GM12878 (cell line): ENCODE results near the gene FANCE. TPM values are rescaled to one million over a fixed set of nuclear protein-coding genes. Genes with fewer than 3 reads are reported as not detected.

ENCODE experiments used
- CREB1 ChIP-seq: IDR thresholded peaks from 2 replicates; pipeline ENCODE4 v1.6.1; 2012; ENCODE audit warnings: low read depth, mild to moderate bottlenecking, inconsistent platforms
- CTCF ChIP-seq, 3 experiments: IDR thresholded peaks in 2 of 3; conservative IDR thresholded peaks in 1 of 3; 2 replicates each; pipeline ENCODE4 v1.5.1; 2011; ENCODE audit warnings: low read depth in 3 of 3, low read length in 3 of 3, mild to moderate bottlenecking in 3 of 3, control low read depth in 2 of 3, moderate library complexity in 2 of 3, inconsistent platforms in 1 of 3, mixed read lengths in 1 of 3; ENCODE audit not compliant: control insufficient read depth in 2 of 3, insufficient read depth in 1 of 3; ENCODE audit errors: extremely low read depth in 1 of 3
- E2F4 ChIP-seq: IDR thresholded peaks from 2 replicates; pipeline ENCODE4 v1.6.1; 2012; ENCODE audit warnings: low read depth, low read length, improper control_type of control experiment
- MAX ChIP-seq: IDR thresholded peaks from 2 replicates; pipeline ENCODE4 v1.6.1; 2012; ENCODE audit warnings: low read depth, low read length, improper control_type of control experiment
- NFYB ChIP-seq: IDR thresholded peaks from 2 replicates; pipeline ENCODE4 v1.6.1; 2011; ENCODE audit warnings: low read depth, mild to moderate bottlenecking, low read length, improper control_type of control experiment, moderate library complexity; ENCODE audit not compliant: insufficient read depth
- SREBF1 ChIP-seq: IDR thresholded peaks from 2 replicates; pipeline ENCODE4 v1.6.1; 2012; ENCODE audit warnings: mild to moderate bottlenecking, low read length
- polyA plus RNA-seq, 11 experiments: library from polyadenylated mRNA; depleted of rRNA in 4 of 11; unstranded in 6 of 11; stranded (reverse) in 5 of 11; fragments of >200 nt; fragmentation: Nextera tagmentation in 4 of 11; fragmentation: Illumina TruSeq in 1 of 11; extraction: Ambion mirVana in 4 of 11; extraction: Trizol in 1 of 11; gene quantifications; 1 replicate in 1 of 11; 2 replicates in 10 of 11; pipeline versions ENCODE4 v1.2.1 to v1.2.3, GENCODE V29; 2011 to 2016; ENCODE audit warnings: inconsistent platforms in 2 of 11, missing spikeins in 2 of 11, low read depth in 1 of 11
- total RNA-seq, 4 experiments: library from RNA; depleted of rRNA in 3 of 4; stranded (reverse); fragments of >200 nt in 3 of 4; fragmentation: Illumina TruSeq in 1 of 4; extraction: Trizol in 1 of 4; gene quantifications; 2 replicates each; pipeline versions ENCODE4 v1.2.1 to v1.2.3, GENCODE V29; 2013 to 2021
- TF ChIP-seq, protein P1 (sequence below): fragments of 450-650 bp; IDR thresholded peaks from 2 replicates; pipeline ENCODE4 v1.6.1; 2016; ENCODE audit warnings: mild to moderate bottlenecking, moderate library complexity, borderline replicate concordance
- TF ChIP-seq, protein P2 (sequence below): IDR thresholded peaks from 2 replicates; pipeline ENCODE4 v1.6.1; 2011; ENCODE audit warnings: mild to moderate bottlenecking, low read depth, low read length, moderate library complexity; ENCODE audit not compliant: insufficient replicate concordance
- TF ChIP-seq, protein P3 (sequence below): fragments of 450-650 bp; formaldehyde crosslinking; IDR thresholded peaks from 2 replicates; pipeline ENCODE4 v1.5.0; 2022; ENCODE audit warnings: mild to moderate bottlenecking, missing genetic modification characterization
- TF ChIP-seq, protein P4 (sequence below): fragments of 450-650 bp; formaldehyde crosslinking; IDR thresholded peaks from 2 replicates; pipeline ENCODE4 v1.4.0; 2020; ENCODE audit warnings: mild to moderate bottlenecking, moderate library complexity

Gene FANCE
- total and polyA plus RNA-seq, 10 of the 15 experiments (the other 5 are each of a cell fraction or from before 2014, with no cell fraction given), result 3.0 to 13.3 (median 8.1) TPM

DNA sequence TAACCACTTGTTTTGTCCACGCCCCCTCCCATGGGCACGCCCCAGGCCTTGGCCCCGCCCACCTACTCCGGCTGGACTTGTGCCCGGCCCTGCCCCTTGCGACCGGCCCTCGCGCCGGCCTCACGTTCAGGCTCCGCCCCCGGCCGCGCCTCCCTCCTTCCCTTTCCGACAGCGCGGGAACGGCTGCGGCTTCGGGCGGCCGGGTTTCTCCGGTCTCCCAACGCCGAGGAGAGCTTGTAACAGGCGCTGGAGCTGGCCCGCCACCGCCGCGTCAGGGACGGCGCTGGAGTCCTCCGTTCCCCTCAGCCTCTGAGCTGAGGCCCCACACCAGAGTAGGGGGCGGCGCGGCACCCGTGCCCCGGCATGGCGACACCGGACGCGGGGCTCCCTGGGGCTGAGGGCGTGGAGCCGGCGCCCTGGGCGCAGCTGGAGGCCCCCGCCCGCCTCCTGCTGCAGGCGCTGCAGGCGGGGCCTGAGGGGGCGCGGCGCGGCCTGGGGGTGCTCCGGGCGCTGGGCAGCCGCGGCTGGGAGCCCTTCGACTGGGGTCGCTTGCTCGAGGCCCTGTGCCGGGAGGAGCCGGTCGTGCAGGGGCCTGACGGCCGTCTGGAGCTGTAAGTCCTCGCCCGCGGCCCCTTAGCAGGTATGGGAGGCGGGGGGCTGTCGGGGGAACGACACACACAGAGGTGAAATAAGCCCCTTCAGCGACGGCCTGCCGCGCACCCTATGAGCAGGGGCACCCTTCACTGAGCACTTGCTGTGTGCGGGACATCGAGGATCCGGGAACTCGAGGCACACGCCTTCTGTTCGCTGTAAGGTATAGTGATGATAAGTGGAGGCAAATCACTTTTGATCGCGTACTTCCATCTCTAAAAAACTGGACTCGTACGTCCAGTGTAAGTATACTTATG lies at the start of gene FANCE (continued):
- TF ChIP-seq, protein P1, sequence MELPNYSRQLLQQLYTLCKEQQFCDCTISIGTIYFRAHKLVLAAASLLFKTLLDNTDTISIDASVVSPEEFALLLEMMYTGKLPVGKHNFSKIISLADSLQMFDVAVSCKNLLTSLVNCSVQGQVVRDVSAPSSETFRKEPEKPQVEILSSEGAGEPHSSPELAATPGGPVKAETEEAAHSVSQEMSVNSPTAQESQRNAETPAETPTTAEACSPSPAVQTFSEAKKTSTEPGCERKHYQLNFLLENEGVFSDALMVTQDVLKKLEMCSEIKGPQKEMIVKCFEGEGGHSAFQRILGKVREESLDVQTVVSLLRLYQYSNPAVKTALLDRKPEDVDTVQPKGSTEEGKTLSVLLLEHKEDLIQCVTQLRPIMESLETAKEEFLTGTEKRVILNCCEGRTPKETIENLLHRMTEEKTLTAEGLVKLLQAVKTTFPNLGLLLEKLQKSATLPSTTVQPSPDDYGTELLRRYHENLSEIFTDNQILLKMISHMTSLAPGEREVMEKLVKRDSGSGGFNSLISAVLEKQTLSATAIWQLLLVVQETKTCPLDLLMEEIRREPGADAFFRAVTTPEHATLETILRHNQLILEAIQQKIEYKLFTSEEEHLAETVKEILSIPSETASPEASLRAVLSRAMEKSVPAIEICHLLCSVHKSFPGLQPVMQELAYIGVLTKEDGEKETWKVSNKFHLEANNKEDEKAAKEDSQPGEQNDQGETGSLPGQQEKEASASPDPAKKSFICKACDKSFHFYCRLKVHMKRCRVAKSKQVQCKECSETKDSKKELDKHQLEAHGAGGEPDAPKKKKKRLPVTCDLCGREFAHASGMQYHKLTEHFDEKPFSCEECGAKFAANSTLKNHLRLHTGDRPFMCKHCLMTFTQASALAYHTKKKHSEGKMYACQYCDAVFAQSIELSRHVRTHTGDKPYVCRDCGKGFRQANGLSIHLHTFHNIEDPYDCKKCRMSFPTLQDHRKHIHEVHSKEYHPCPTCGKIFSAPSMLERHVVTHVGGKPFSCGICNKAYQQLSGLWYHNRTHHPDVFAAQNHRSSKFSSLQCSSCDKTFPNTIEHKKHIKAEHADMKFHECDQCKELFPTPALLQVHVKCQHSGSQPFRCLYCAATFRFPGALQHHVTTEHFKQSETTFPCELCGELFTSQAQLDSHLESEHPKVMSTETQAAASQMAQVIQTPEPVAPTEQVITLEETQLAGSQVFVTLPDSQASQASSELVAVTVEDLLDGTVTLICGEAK, result no peak
- no peak for TF ChIP-seq NFYB
- TF ChIP-seq, protein P2, sequence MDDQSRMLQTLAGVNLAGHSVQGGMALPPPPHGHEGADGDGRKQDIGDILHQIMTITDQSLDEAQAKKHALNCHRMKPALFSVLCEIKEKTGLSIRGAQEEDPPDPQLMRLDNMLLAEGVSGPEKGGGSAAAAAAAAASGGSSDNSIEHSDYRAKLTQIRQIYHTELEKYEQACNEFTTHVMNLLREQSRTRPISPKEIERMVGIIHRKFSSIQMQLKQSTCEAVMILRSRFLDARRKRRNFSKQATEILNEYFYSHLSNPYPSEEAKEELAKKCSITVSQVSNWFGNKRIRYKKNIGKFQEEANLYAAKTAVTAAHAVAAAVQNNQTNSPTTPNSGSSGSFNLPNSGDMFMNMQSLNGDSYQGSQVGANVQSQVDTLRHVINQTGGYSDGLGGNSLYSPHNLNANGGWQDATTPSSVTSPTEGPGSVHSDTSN, result no peak
- no peak for TF ChIP-seq SREBF1
- TF ChIP-seq CREB1, result no peak
- TF ChIP-seq, protein P3, sequence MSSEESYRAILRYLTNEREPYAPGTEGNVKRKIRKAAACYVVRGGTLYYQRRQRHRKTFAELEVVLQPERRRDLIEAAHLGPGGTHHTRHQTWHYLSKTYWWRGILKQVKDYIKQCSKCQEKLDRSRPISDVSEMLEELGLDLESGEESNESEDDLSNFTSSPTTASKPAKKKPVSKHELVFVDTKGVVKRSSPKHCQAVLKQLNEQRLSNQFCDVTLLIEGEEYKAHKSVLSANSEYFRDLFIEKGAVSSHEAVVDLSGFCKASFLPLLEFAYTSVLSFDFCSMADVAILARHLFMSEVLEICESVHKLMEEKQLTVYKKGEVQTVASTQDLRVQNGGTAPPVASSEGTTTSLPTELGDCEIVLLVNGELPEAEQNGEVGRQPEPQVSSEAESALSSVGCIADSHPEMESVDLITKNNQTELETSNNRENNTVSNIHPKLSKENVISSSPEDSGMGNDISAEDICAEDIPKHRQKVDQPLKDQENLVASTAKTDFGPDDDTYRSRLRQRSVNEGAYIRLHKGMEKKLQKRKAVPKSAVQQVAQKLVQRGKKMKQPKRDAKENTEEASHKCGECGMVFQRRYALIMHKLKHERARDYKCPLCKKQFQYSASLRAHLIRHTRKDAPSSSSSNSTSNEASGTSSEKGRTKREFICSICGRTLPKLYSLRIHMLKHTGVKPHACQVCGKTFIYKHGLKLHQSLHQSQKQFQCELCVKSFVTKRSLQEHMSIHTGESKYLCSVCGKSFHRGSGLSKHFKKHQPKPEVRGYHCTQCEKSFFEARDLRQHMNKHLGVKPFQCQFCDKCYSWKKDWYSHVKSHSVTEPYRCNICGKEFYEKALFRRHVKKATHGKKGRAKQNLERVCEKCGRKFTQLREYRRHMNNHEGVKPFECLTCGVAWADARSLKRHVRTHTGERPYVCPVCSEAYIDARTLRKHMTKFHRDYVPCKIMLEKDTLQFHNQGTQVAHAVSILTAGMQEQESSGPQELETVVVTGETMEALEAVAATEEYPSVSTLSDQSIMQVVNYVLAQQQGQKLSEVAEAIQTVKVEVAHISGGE (CRISPR knock-in tag), result no peak
- no peak for TF ChIP-seq CTCF (IDR thresholded peaks at IDR 0.05 in 2 of 3, conservative IDR thresholded peaks at IDR 0.05 in 1 of 3; ENCODE audit: control insufficient read depth in 2 of 3, extremely low read depth in 1 of 3, insufficient read depth in 1 of 3, low read depth in 3 of 3, low read length in 3 of 3)
- TF ChIP-seq, protein P4, sequence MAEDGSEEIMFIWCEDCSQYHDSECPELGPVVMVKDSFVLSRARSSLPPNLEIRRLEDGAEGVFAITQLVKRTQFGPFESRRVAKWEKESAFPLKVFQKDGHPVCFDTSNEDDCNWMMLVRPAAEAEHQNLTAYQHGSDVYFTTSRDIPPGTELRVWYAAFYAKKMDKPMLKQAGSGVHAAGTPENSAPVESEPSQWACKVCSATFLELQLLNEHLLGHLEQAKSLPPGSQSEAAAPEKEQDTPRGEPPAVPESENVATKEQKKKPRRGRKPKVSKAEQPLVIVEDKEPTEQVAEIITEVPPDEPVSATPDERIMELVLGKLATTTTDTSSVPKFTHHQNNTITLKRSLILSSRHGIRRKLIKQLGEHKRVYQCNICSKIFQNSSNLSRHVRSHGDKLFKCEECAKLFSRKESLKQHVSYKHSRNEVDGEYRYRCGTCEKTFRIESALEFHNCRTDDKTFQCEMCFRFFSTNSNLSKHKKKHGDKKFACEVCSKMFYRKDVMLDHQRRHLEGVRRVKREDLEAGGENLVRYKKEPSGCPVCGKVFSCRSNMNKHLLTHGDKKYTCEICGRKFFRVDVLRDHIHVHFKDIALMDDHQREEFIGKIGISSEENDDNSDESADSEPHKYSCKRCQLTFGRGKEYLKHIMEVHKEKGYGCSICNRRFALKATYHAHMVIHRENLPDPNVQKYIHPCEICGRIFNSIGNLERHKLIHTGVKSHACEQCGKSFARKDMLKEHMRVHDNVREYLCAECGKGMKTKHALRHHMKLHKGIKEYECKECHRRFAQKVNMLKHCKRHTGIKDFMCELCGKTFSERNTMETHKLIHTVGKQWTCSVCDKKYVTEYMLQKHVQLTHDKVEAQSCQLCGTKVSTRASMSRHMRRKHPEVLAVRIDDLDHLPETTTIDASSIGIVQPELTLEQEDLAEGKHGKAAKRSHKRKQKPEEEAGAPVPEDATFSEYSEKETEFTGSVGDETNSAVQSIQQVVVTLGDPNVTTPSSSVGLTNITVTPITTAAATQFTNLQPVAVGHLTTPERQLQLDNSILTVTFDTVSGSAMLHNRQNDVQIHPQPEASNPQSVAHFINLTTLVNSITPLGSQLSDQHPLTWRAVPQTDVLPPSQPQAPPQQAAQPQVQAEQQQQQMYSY (CRISPR knock-in tag), result no peak
- TF ChIP-seq MAX, result 0 out of 2 replicates have a peak, but pooled peaks have one; percentile 21
- TF ChIP-seq E2F4, result peak; percentile 64; the same call in 1 of the 2 replicates
